Tibial nerve (tissue), 4 donors: Measurements from ENCODE around the gene ERBB2. TPM values are rescaled to one million over a fixed set of nuclear protein-coding genes. Genes with fewer than 3 reads are reported as not detected.

Experiments
- DNase-seq, 2 donors: peaks; one replicate each; pipeline ENCODE4 v3.0.0-alpha.2; 2019; ENCODE audit warnings: low spot score in 2 of 2
- H3K27ac ChIP-seq, 4 donors: fragments of 200-600 bp; sonication (generic) in 3 of 4; one replicate each; pipeline ENCODE4 v1.5.1; 2017 to 2019; ENCODE audit warnings: mild to moderate bottlenecking in 1 of 4
- H3K27me3 ChIP-seq, 2 donors: fragments of 200-600 bp; sonication (generic) in 1 of 2; one replicate each; pipeline versions ENCODE4 v1.5.1 to v1.6.0; 2017 to 2019
- H3K36me3 ChIP-seq, 3 donors: fragments of 200-600 bp; sonication (generic); one replicate each; pipeline ENCODE4 v1.5.1; 2018 to 2019
- H3K4me1 ChIP-seq, 4 donors: fragments of 200-600 bp; sonication (generic) in 3 of 4; one replicate each; pipeline ENCODE4 v1.5.1; 2017 to 2019
- H3K4me3 ChIP-seq, 4 donors: fragments of 200-600 bp; sonication (generic) in 3 of 4; one replicate each; pipeline ENCODE4 v1.5.1; 2017 to 2019; ENCODE audit warnings: mild to moderate bottlenecking in 1 of 4, moderate library complexity in 1 of 4
- H3K9me3 ChIP-seq, 4 donors: fragments of 200-600 bp; sonication (generic) in 3 of 4; one replicate each; pipeline ENCODE4 v1.5.1; 2017 to 2019
- CTCF ChIP-seq, 5 experiments: fragments of 200-600 bp in 3 of 5; fragments of 450-650 bp in 2 of 5; sonication (generic) in 3 of 5; IDR thresholded peaks; one replicate each; pipeline ENCODE4 v1.5.1; 2016 to 2019; ENCODE audit warnings: antibody characterized with exemption in 5 of 5, mild to moderate bottlenecking in 3 of 5, moderate library complexity in 2 of 5
- EP300 ChIP-seq, 2 donors: sonication (generic); formaldehyde crosslinking; IDR thresholded peaks; one replicate each; pipeline ENCODE4 v1.6.1; 2017; ENCODE audit warnings: antibody characterized with exemption in 2 of 2, mild to moderate bottlenecking in 1 of 2
- POLR2A ChIP-seq, 2 donors: fragments of 450-650 bp; IDR thresholded peaks; one replicate each; pipeline ENCODE4 v1.6.1; 2017; ENCODE audit warnings: antibody characterized with exemption in 2 of 2, mild to moderate bottlenecking in 2 of 2, moderate library complexity in 2 of 2
- WGBS, 2 donors: methylation state at CpG; one replicate each; pipeline ENCODE4 v1.1.5; 2018; 5-methylcytosine and 5-hydroxymethylcytosine counted together
- total RNA-seq, 4 donors: library from RNA; depleted of rRNA; stranded (reverse); fragments of >200 nt; gene quantifications; one replicate each; pipeline ENCODE4 v1.1.0, GENCODE V29; 2016

ERBB2 gene
- total RNA-seq, 4 donors from 2014 or later: 101 to 131 (median 114) TPM

GRCh38 chr17:39726617-39727016, 26.8 kb downstream of the ERBB2 start:
- Histone ChIP-seq H3K9me3 (no peaks in the 10 kb centered on the region), H3K36me3 (peaks cover 0 to 76% (median 0%) of the 10 kb centered on the region in 3 donors), H3K4me3 (no peak overlapping the region), H3K27ac (no peak overlapping the region), H3K27me3 (no peaks in the 10 kb centered on the region), H3K4me1 (peaks cover 0 to 24% (median 8%) of the 10 kb centered on the region in 4 donors)
- DNase-seq: no peak
- TF ChIP-seq CTCF (IDR thresholded peaks at IDR 0.05) (no peak), POLR2A (IDR thresholded peaks at IDR 0.05) (no peak), EP300 (IDR thresholded peaks at IDR 0.05) (no peak)
- 80 to 83% methylated on average over 7 to 8 of the region's 9 CpGs for WGBS, 2 donors

- TF ChIP-seq CTCF (IDR thresholded peaks at IDR 0.05): no peak
- no peak for TF ChIP-seq POLR2A (IDR thresholded peaks at IDR 0.05)
- no peak for TF ChIP-seq EP300 (IDR thresholded peaks at IDR 0.05)
- no peaks in the 10 kb centered on the region for H3K9me3 ChIP-seq
- H3K4me3 ChIP-seq: no peak overlapping the region
- H3K27ac ChIP-seq: no peak overlapping the region
- H3K4me1 ChIP-seq: peaks cover 0 to 24% (median 8%) of the 10 kb centered on the region in 4 donors
- peaks cover 0 to 66% (median 0%) of the 10 kb centered on the region in 3 donors for H3K36me3 ChIP-seq
- no peaks in the 10 kb centered on the region for H3K27me3 ChIP-seq
- WGBS, 2 donors: 59 to 61% methylated on average over 10 of the region's 10 CpGs
- DNase-seq: no peak
Measured at GRCh38 chr17:39727556-39727955, 27.7 kb downstream of the ERBB2 start.

- no peak for DNase-seq
- 61 to 62% methylated on average over 6 of the region's 6 CpGs for WGBS, 2 donors
- TF ChIP-seq EP300 (IDR thresholded peaks at IDR 0.05): no peak
- no peak for TF ChIP-seq POLR2A (IDR thresholded peaks at IDR 0.05)
- no peak for TF ChIP-seq CTCF (IDR thresholded peaks at IDR 0.05)
- Histone ChIP-seq H3K27ac (peak overlapping the region; percentile 68 to 95 (median 89)), H3K27me3 (no peaks in the 10 kb centered on the region), H3K36me3 (peaks cover 0 to 50% (median 0%) of the 10 kb centered on the region in 3 donors), H3K4me3 (peak overlapping the region; percentile 86 to 95 (median 90)), H3K9me3 (no peaks in the 10 kb centered on the region), H3K4me1 (peaks cover 0 to 24% (median 8%) of the 10 kb centered on the region in 4 donors)
Measured at GRCh38 chr17:39729280-39729851, 29.5 kb downstream of the ERBB2 start.

- Histone ChIP-seq H3K27ac (peak within 1 kb of the TSS; percentile 68 to 95 (median 89)), H3K27me3 (no peaks in the 10 kb centered on the region), H3K9me3 (no peaks in the 10 kb centered on the region), H3K36me3 (peaks cover 0 to 40% (median 0%) of the 10 kb centered on the region in 3 donors), H3K4me3 (peak within 1 kb of the TSS; percentile 86 to 95 (median 90)), H3K4me1 (peaks cover 0 to 24% (median 8%) of the 10 kb centered on the region in 4 donors)
- whole genome bisulfite sequencing, 2 donors: 1 to 2% methylated on average over 51 to 54 of the region's 65 CpGs
- TF ChIP-seq EP300 (IDR thresholded peaks at IDR 0.05): peak in 1 of 2 donors; percentile 89
- TF ChIP-seq CTCF (IDR thresholded peaks at IDR 0.05): peak; percentile 85 to 98 (median 97)
- TF ChIP-seq POLR2A (IDR thresholded peaks at IDR 0.05): peak; percentile 25 to 80
- peak; percentile 85 to 89 for DNase-seq
Measured at GRCh38 chr17:39730095-39730921, 30.4 kb downstream of the ERBB2 start, which contains the start of gene MIEN1. Gene MIEN1 (minus strand): TSS chr17:39730532. CDS start chr17:39730495, 37 bp downstream.

GRCh38 chr17:39732586-39732985, 32.7 kb downstream of the ERBB2 start:
- peaks cover 0 to 24% (median 8%) of the 10 kb centered on the region in 4 donors for H3K4me1 ChIP-seq
- no peak overlapping the region for H3K27ac ChIP-seq
- DNase-seq: no peak
- TF ChIP-seq POLR2A (IDR thresholded peaks at IDR 0.05) (no peak), EP300 (IDR thresholded peaks at IDR 0.05) (no peak), CTCF (IDR thresholded peaks at IDR 0.05) (no peak)
- no peak overlapping the region for H3K4me3 ChIP-seq
- H3K36me3 ChIP-seq: peaks cover 0 to 18% (median 0%) of the 10 kb centered on the region in 3 donors
- 92 to 93% methylated on average over 3 of the region's 3 CpGs for WGBS, 2 donors
- peaks cover 0 to 12% of the 10 kb centered on the region in 2 donors for H3K27me3 ChIP-seq
- no peaks in the 10 kb centered on the region for H3K9me3 ChIP-seq
